Astrocyte of the hippocampus (primary cell): ENCODE measurements around the gene SERPINB6.
A peak's percentile ranks its signal among the peaks of the same experiment; 100 is the strongest.
"Not testable (repeated sequence)": the region's sequence is repeated elsewhere in the genome, so short reads cannot be mapped to it uniquely, and the experiment has no call there.

Experiments
- DNase-seq: peaks from one replicate; pipeline ENCODE4 v3.0.0; 2011; ENCODE audit warnings: low read depth, low spot score

The SERPINB6 gene

DNA sequence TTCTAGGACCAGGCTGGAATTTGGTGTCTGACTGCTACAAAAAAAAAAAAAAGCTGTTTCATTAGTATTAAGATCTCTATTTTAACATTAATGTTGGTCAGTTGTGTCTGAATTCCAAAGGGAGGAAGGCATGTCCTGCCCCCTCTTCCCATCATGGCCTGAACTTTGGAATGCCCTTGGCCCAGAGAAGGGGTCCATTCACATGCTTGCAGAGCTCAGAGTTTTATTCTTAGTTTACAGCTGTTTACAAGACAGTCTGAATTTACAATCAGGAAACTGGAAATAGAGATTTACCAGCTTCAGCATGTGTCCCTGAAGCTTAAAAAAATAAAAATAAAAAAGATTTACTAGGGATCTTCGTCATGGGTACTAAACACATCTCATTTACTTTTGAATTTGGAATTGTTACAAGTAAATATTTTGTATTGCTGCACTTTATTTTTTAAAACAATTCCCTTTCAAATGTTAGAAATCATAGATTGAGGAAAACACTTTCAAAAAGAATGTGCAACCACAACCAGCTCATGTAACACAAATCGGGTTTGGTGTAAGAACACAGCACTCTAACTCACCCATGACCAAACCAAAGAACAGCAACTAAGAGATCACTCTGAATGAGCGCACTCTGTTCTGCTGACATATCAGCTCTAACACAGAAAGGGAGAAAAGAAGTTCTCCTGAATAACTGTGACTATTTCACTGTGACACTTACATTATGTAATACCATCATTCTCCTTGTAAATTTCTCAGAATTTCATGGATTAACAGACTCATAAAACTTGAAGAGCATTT lies 6.6 kb upstream of the SERPINB6 start:
- DNase-seq, result no peak

DNA sequence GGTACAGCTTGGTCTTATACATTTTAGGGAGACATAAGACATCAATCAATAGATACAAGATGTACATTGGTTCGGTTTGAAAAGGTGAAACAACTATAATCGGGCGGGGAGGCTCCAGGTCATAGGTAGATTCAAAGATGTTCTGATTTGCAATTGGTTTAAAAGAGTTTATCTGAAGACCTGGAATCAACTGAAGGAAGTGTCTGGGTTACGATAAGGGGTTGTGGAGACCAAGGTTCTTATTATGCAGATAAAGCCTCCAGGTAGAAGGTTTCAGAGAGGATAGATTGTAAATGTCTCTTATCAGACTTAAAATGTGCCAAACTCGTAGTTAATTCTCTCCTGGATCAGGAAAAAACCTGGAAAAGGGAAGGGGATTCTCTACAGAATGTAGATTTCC lies 5.9 kb upstream of the SERPINB6 start:
- no peak for DNase-seq

GRCh38 chr6:2976571-2977085 lies 5.3 kb upstream of the SERPINB6 start:
- peak; percentile 68 for DNase-seq

DNA sequence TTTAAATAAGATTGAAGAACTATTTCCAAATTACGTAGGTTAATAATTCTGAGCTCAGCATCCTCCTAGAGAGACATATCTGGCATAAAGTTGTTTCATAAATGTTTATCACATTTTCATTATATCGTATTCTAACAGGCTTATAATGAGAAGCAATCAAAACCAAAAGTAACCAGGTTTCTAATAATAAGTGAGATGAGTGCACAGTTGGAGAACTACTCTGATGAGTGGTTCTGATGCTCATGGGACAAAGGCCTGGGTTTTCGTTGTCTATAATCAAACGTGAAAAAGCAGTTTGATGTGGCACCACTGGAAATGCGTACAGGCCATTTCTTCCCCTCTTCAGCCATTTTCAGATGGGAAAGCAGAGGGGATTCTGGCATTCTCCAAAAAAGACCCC lies 4.7 kb upstream of the SERPINB6 start:
- DNase-seq, result no peak

- DNase-seq, result no peak
Measured at GRCh38 chr6:2973676-2974075, 2.3 kb upstream of the SERPINB6 start.

DNA sequence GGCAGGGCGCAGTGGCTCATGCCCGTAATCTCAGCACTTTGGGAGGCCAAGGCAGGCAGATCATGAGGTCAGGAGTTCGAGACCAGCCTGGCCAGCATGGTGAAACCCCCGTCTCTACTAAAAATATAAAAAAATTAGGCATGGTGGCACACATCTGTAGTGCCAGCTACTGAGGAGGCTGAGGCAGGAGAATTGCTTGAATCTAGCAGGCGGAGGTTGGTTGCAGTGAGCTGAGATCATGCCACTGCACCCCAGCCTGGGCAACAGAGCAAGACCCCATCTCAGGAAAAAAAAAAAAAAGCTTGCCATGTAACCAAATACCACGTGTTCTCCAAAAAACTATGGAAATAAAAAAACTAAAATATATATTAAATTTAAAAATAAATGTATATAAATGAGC lies 1.8 kb upstream of the SERPINB6 start:
- DNase-seq, result not testable (repeated sequence)

DNA sequence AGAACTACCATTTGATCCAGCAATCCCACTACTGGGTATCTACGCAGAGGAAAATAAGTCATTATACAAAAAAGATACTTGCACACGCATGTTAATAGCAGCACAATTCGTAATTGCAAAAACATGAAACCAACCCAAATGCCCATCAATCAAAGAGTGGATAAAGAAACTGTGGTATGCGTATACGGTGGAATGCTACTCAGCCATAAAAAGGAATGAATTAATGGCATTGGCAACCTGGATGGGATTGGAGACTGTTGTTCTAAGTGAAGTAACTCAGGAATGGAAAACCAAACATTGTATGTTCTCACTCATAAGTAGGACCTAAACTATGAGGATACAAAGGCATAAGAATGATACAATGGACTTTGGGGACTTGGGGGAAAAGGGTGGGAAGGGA lies 1.3 kb upstream of the SERPINB6 start:
- not testable (repeated sequence) for DNase-seq

- DNase-seq, result not testable (repeated sequence)
Measured at GRCh38 chr6:2972219-2972487, 786 bp upstream of the SERPINB6 start.

- DNase-seq, result peak; percentile 73
Measured at GRCh38 chr6:2970753-2971419, 481 bp downstream of the SERPINB6 start.

DNA sequence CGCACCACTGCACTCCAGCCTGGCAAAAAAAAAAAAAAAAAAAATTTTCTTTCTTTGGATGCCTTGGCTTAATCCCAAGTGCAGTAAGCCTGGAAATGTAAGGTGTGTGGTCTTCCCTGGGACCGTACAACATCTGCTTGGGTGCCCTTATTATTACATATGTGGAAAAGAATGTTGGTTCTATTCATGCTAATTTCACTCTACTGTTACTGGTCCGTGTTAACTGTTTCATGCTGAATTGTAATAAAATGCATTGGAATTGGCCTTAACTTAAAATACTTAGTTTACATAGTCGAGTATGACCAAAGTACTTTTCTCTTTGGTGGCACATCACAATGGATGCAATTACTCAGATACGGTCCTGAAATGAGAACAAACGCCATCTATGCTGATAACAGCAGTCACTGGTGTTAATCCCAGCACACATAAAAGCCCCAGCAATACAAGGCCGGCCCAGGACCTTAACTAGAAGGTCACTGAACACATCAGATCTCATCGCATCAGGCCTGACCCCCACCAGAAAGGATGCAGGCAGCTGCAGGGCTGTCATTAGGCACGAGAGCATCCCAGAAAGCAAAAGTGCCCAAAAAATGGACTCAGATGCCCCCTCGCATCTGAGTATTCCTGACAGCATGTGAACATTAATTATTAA lies 1.2 kb downstream of the SERPINB6 start:
- peak; percentile 54 for DNase-seq

- no peak for DNase-seq
Measured at GRCh38 chr6:2969549-2969948, 1.8 kb downstream of the SERPINB6 start.

GRCh38 chr6:2968600-2969135 lies 2.7 kb downstream of the SERPINB6 start:
- no peak for DNase-seq

DNA sequence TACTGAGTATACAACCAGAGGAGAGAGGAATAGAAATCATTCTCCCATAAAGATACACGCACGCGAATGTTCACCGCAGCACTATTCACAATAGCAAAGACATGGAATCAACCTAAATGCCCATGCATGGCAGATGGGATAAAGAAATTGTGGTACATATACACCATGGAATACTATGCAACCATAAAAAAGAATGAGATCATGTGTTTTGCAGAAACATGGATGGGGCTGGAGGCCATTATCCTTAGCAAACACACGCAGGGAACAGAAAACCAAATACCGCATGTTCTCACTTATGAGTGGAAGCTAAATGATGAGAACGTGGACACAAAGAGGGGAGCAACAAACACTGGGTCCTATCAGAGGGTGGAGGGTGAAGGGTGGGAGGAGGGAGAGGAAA lies 3.4 kb downstream of the SERPINB6 start:
- DNase-seq, result no peak

- no peak for DNase-seq
Measured at GRCh38 chr6:2966347-2966746, 5.0 kb downstream of the SERPINB6 start.

- DNase-seq, result no peak
Measured at GRCh38 chr6:2964793-2965505, 6.4 kb downstream of the SERPINB6 start.

DNA sequence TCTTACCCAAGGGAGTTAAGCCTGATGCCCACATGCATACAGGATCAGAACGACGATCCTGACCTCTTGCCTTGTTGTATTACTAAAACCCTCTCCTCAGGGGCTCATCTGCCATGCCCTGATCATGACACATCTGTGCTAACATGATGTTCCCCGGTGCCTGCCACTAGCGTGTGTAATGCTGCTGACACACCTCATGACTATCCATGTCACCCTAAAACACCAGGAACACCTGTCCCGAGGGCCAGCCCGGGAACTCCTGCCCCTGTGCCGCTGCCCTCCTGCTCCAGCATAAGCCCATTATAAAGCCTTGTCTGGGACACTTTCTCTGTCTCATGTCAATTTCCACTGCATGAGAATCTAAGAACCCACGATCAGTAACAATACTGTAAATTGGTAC lies 7.6 kb downstream of the SERPINB6 start:
- DNase-seq, result no peak

DNA sequence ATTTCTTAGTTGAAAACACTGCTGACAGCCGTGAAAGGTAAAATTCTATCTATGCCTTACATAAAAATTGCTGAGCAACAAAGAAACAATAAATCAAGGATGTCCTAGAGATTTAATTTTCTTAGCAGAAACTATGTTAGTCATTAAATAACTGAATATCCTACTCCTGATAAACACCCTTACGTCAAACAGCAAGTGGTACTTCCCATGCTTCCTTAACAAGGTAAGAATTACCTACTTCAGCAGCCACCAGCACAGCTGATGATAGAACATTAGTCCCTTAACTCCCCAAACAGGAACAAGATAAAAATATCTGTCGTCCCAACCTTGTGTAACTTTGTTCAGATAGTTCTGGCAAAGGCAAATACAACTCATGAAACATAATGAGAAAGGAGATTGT lies 8.7 kb downstream of the SERPINB6 start:
- DNase-seq, result no peak

GRCh38 chr6:2962004-2962403 lies 9.4 kb downstream of the SERPINB6 start:
- no peak for DNase-seq

DNA sequence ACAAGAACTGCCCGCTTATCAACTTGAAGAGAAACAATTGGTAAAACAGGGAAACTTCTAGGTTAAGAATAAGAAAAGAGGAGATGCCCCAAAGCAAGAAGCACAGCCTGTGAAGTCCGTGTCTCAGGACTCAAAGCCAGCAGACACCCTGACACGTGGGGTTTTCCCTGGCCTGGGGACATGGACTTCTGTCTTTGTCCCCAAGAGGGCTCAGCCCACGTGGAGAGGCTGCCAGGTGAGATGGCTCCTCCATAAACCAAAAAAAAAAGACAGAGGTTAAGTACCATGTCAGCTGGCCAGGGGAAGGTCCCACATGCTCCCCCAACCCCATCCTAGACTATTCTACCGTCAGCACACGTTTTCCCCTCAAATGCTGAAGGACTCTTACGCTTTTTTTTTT lies 9.9 kb downstream of the SERPINB6 start:
- no peak for DNase-seq

GRCh38 chr6:2960935-2961334 lies 10.4 kb downstream of the SERPINB6 start:
- DNase-seq, result no peak

DNA sequence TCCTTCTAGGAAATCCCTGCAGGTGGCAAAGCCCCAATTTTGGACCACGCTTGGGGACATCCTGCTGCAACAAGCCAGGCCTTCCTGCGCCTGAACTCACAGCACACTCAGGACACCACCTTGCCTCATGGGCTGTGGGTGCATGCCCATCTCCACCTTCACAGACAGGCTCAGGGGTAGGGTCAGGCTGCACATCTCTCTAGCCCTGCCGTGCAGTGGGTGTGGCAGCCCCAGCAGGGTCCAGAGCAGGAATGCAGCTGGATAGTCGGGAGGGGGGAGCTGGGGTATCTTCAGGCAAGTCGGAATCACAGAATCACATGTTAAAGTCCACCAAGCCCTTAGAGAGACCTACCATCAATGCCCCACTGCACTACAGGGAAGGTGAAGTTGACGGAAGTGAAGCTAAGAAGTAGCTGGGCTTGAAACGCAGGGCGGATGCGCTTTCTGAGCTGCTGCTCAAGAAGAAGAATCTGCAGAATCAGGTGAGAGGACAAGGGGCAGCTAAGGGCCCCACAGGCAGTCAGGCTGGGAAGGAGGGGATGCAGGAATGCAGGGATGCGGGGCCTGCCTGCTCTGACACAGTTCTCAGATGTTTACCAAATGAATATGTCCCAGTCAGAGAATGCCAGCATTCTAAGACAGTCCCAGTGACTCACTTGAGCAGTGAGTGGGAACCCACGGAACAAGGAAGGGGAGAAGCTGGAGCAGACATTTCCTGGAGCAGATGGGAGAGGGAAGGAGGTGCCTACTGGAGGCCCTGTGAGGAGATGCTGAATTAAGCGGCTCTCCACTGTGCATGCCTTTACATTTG lies 11.3 kb downstream of the SERPINB6 start:
- DNase-seq, result peak; percentile 79
